OCI-M2 (cell line): ENCODE results near the gene TMPRSS13.
"Not testable (repeated sequence)": the region's sequence is repeated elsewhere in the genome, so short reads cannot be mapped to it uniquely, and the experiment has no call there.

Experiments
- DNase-seq: peaks from one replicate; lab custom pipeline; 2025; ENCODE audit not compliant: unreplicated experiment; lab: John Stamatoyannopoulos, UW

TMPRSS13 gene

DNA sequence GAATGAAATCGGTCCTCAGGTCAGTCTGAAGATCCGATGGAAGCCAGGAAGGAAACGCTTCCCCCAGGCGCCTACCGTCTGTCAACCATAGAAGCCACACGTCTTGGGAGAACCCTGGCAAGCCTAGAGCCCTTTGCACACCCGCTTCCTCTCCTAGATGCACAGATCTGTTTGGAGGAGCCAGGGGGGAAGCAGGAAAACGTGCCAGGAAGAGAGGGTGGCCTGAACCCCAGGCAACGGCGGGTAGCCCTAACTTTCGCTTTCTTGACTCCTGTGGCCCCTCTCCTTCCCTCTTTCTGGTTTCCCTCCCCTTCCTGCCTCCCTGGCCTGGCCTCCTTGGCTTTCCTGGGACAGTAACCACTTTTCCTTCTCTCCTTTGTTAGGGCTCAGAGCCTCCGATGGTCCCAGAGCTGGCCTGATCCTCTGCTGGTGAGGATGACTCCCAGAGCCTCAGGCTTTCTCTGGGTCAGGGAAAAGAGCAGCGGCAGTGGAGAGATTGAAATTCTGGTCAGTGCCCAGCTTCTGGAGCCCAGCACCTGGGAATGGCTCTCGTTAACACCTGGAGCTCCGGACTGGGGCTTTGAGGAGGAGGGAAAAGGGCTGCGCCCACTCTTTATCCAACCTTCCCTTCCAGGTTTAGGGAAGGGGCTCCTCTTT lies 54.8 kb downstream of the TMPRSS13 start:
- no peak for DNase-seq

DNA sequence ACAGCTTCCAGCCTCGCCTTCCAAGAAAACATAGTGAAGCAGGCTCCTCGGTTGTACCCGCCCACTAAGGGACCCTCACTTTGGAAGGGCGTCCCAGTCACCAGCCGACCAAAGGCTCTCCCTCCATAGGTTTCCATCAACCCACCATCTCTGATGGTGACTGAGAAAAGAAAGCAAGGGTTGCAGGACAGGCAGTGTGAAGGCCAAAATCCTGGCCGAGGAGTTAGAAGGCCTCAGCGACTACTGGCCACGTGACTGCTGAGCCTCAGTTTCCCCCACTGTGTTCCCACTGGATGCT lies 55.4 kb downstream of the TMPRSS13 start:
- no peak for DNase-seq

DNA sequence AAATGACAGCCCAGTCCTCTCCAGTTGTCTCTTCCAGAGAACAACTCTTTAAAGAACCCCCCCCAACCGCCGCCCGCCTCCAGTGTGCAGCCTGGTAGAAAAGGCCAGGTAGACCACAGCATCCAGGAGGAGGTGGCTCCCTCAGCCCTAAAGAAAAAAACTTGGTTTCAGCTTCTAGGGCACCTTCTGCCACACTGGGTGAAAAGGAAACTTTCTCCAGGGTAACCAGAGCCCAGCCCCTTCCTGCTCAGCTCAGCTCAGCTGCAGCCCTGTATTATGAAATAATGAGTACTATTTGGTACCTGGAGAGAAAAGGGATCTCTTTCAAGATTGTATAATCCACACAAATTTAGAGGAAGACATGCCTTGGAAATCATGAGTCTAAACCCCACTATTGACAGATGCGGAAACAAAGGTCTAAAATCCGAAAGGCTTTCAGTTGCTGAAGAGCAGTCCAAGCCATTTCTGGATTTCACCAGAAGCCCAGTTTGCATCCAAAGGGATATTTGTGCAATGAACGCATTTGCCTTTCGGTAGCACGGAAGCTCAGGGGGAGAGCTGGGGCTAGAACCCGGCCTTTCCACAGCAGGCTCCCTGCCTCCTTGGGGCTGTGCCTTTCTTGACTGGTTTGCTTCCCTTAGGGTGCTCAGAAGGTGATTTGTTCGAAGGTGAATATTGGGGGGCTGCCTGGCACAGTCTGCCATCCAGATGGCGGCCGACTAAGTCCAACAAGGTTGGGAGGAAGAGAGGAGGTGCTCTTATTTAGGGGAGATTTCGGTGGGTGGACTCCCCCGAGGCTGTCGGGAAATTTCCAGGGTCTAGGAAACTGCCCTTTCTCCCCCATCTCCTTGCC lies 56.0 kb downstream of the TMPRSS13 start:
- DNase-seq: no peak

DNA sequence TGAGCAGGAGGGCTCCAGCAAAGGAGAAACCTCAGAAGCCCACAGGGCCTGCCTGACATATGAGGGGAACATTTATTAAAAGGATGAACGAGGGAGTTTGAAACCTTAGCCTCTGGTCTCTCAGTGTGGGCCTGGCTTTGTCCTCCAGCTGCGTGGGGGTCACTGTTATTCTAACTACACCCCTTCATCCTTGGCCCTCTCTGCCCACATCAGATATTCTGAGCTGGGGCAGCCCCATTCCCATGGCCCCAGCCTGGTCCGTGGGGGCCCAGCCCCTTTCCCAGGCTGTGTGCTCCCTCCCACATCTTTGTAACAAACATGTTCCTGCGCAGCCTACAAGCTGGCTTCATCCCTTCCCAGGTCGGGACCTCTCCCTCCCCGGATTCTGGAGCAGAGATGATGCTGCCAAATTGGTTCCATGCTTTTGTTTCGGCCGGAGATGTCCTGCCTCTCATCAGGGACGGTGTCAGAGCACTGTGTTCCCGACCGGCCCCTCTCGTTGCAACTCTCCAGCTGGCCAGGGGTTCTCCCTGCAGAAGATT lies 56.7 kb downstream of the TMPRSS13 start:
- no peak for DNase-seq

DNA sequence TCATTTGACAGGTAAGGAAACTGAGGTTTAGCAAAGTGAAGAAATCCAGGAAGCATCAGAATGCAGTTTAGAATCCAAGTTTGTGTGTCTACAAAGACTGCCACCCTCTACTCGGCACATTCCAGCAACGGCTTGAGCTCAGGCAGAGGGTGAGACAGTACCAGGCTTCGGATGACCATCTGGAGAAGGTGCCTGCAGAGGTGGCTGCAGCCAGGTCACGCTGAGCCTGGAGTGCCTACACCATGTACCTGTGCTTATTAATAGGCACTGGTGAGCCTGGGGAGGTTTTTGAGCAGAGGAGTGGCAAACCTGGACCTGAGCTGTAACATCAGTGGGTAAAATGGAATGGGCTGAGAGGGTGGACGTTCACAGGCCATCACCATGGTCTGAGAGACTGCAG lies 57.4 kb downstream of the TMPRSS13 start:
- DNase-seq: no peak

DNA sequence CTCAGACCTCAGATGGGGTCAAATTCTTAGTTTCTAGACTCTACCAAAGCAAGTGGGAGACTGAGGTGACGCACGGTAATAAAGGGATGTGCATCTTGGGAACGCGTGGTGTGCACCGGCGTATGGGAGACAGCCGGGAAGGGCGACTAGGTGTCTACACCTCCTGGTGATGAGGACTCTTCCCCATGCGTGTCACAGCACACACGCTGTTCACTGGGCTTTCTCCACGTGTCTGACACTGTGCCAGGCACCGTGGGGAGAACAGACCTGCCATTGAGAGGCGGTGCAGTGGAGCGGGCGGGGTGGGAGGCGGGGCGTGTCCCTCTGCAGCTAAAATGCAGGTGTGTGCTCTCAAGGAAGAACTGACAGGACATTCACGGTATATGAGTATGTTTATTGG lies 58.0 kb downstream of the TMPRSS13 start:
- no peak for DNase-seq

DNA sequence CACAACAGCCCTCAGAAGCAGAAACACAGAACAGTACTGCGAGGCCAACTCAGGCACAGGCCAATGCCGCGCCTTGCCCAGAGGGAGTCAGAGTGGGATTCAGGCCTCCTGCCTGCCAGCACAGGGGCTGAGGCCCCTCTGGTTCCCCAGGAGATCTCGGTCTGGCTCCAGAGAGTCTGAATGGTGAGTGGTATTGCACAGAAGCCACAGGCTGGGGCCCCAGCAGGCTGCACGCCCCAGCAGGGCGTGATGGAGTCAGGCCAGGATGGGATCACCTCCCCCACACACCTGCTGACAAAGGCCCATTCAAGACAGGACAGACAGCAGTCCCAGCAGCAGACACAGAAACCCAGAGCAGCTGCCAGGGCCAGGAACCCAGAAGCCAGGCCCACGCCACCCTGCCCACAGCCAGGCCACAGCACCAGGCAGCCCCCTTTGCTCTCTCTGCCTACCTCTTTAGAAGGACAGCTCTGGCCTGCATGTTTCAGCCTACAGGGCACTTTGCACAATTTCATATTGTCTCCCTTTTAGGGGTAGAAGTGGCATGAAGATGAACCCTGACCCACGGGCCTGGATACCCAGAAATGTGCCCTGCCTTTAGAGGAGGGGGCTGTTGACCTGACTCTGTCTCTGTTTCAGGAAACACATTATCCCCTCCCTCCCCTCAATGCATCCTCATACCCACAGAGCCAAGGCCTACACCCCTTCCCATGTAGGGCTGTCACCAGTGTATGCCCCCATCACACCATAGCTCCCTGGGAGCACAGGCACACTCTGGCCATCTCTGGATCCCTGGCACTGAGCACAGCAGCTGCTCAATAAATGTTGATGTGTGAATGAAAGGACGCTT lies 58.9 kb downstream of the TMPRSS13 start:
- DNase-seq: no peak

DNA sequence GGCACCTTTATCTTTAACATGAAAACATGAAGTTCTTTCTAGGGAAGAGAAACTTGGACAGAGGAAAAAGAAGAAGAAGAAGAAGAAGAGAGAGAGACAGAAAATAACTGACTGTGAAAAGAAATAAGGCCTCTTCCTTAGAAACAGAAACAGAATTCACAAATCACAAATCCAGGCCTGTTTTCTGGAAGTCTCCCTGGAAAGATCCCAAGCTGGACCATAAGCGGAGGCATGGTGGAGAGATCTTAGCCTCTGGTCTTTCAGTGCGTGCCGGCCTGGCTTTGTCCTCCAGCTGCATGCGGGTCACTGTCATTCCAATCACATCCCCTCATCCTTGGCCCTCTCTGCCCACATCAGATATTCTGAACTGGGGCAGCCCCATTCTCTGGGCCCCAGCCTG lies 59.6 kb downstream of the TMPRSS13 start:
- no peak for DNase-seq

DNA sequence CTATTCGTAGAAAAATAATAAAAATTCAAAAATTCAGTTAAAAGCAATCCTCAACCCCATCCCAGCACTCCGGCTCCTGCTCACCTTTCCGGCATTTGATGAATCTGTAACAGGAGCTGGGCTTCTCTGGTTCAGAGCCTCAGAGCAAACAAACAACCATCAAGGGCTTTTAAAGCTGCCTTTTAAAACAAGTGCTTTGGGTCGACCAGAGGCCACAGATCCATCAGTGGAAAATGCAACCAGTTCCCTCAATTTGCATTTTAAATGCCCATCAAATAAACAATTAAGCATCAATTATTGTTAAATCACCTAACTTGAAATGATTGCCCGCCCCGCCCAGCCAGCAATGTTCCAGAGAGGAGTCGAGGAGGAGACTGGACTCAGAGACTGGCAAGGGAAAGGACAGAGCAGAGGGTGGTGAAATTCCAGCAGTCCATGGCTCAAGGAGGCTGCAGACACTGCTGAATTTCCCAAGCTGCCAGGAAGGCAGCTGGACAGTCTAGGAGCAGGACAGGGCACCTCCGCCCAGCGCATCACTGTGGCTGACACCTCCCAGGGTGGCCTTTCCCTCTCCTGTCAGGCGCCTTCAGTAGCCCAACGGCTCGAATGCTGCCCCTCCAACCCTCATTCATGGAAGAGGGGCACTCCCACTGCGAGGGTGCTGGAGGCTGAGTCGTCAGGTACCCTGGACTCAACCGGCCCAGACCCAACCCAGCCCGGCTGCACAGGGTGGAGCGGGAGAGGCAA lies 60.2 kb downstream of the TMPRSS13 start:
- no peak for DNase-seq

DNA sequence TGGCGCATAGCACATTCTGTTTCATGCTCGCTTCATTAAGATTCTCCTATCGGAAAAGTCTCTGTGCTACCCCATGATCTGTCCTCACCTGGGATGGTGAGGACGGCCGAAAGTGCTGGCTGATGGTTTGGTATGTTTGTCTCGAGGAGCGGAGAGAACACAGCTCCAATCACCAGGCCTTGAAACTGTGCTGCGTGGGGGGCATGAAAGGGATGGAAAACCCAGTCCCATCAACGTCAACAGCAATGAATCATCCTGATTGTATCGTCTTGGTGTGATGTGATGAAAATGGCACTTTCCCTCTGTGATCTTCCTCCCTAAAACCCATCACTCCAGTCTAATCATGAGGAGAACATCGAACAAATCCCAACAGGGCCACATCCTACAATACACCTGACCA lies 61.1 kb downstream of the TMPRSS13 start:
- DNase-seq: no peak

DNA sequence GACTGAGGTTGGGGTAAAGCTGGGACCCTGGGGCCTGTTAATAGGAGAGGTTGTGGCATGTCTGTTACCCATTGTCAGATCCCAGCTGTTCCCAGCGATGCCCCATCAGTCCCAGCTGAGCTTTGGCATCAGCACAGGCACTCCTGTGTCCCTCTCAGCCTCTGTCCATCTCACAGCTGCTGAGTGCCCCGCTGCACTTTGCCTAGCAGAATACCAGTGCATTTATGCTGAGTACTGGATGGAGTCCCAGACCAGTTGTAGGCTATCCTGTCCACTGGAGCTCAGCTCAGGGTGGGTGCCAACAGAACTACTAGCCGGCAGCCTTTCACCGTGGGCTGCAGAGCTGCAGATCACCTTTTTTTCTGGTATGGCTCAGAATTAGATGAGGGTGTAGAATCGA lies 62.7 kb downstream of the TMPRSS13 start:
- DNase-seq: no peak

DNA sequence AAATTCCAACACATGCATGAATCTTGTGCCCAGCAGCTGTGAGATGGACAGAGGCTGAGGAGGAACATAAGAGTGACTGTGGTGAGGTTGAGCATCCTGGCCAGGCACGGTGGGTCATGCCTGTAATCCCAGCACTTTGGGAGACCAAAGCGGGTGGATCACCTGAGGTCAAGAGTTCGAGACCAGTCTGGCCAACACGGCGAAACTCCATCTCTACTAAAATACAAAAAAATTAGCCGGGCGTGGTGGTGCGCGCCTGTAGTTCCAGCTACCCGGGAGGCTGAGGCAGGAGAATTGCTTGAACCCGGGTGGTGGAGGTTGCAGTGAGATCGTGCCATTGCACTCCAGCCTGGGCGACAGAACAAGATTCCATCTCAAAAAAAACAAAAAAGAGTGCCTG lies 63.7 kb downstream of the TMPRSS13 start:
- DNase-seq: not testable (repeated sequence)

DNA sequence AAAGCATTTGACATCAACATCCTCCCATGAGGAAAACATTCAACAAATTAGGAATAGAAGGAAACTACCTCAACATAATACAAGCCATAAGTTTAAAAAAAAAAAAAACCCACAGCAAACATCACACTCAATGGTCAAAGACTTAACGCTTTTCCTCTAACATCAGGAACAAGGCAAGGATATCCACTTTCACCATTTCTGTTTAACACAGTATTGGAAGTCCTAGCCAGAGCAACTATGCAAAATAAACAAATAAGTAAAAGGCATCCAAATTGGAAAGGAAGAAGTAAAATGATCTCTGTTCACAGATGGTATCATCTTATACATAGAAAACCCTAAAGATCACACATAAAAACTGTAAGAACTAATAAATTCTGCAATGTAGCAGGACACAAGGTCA lies 65.8 kb downstream of the TMPRSS13 start:
- no peak for DNase-seq

DNA sequence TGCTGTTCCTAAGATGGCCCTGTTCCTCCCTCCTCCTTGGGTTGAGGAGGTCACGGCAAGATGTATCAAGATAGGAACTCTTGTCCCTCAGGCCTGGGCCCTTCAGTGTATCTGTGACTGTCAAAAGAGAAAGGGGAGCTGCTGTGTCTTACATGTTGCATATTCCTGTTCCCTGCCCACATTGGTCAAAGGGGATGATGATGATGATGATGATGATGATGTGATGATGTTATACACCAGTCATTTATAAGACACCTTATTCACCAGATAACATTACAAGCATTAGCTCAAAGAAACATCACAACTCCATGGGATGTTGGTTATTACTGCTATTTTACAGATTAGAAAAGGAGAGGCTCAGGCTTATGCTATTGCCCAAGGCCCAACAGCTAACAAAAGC lies 66.4 kb downstream of the TMPRSS13 start:
- no peak for DNase-seq

DNA sequence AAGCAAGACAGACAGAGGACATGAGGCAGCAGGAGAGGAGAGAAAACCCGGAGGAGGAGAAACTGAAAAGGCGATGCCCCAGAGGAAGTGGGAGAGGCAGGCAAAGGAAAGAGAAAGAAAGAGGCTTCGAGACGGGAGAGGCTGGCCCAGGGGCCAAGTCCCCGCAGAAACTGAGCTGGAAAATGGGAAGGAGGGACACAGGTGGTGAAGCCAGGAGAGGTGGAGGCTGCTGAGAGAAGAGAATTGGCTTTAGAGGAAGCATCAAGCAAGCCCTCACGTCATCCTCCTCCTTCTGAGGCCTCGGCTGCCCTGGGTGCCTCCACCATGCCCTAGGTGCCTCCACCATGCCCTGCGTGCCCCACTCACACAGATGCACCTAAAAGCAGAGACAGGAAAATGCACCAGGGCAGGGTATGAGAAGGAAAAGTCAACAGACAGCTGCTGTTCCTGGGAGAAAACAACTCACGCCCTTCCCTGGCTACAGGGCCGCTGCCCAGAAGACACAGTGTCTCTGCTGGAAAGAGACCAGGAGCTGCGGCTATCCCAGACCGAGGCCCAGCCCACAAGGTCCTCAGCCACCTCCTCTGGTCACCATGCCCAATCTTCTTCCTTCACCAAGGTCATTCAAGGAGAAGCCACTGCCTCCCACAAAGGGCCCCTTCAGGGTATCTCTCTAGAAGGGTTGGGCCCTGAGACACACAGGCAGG lies 67.0 kb downstream of the TMPRSS13 start:
- DNase-seq: no peak

DNA sequence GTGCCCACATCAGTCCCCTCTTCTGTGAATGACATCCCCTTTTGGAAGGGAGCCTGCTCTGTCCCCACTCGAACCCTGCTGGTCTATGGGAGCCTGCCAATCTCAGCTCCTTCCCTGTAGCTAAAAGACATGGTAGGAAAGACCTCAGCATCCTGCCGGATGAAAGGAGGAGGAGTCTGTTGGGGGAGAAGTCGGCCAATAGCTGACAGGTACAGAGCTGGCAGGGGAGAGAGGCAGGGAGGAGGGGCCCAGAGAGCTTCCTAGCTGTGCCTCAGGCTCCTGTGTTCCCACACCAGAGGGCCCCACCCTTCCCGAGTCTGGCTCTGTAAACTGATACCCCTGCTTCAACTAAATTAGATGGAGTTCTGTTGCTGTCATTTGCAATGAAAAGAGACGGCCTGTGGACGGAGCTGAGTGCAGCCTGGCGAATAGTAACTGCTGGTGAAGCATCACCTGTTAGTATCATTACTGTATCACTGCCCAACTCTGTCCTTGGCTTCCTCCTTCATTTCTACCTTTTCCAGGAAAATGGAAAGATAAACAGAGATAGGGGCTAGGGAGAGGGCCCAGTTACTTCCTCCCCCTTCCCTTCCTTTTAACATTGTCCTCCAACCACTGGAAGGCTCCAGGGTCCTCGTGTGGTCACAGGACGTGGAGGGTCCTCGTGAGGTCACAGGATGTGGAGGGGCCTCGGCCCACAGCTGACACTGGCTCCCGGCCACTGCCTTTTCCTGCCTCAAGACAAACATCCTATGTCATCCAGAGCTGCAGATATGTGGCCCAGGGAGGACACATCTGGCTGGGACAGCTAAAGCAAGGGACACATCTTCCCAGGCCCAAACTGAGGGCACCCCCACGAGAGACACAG lies 67.8 kb downstream of the TMPRSS13 start:
- DNase-seq: no peak

DNA sequence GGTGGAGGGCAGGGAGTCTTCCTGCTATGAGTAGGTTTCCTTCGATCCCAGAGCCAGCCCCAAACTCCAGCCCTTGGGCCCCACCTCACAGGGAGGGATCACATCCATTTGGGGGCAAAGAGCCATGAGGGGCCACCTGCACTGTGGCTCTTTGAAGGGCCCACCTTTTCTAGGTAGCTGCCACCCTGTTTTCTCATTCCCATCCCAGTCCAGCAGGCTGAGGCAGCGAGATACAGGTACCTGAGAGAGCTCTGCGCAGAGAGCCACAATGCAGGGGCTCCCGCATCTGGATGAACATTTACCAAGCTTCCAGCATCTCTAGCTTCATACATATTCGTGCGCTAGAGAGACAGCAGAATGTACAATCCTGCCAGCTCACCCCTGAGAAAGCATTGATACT lies 69.1 kb downstream of the TMPRSS13 start:
- no peak for DNase-seq

DNA sequence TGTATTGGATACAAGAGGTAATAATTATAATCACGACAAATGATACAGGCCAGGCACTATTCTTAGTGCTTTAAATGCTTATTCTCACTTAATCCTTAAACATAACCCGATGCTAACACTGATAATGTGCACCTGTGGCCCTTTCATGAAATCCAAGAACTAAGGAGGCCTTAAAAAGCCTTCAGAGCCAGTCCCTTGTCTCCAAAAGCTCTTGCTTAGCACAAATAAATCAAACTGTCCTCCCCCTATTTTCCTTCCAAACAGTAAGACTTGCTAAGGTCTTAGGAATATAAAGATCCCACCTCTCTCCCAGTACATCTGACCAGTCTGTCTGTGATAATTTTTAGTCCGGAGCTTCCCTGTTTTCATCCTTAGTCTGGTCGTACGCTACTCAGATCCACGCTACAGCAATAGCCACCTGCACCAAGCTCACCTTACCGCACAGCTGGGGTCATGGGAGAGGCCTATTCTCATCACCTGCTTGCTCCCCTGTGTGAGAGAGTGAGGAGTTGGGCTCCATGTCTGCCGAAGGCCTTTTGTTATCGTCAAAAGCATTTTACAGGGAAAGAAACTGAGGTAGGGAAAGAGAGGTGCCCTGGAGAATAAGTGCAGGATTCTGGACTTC lies 69.6 kb downstream of the TMPRSS13 start:
- DNase-seq: no peak

DNA sequence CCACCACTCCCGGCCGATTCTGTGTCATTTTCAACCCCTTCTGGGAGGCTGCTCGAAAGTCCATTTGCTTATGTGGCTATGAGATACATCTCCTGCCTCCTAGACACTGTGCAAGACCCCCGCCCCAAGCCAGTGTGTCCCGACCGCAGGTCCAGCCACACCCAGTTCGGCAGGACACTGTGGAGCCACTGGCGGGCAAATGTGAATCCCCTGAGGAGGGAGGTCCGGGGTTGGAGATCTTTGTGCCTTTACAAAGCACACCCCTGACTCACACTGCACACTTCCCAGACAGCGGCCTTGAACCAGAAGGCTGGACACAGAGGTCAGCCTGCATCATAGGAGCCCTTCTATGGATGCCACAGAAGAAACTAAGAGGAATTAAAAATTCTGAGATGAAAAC lies 70.1 kb downstream of the TMPRSS13 start:
- DNase-seq: no peak
